ENCODE results near the gene SLC6A20. TPM values are rescaled to one million over a fixed set of nuclear protein-coding genes. Genes with fewer than 3 reads are reported as not detected.

The SLC6A20 gene
- total RNA-seq, 1 experiment from 2014 or later, result not detected

DNA sequence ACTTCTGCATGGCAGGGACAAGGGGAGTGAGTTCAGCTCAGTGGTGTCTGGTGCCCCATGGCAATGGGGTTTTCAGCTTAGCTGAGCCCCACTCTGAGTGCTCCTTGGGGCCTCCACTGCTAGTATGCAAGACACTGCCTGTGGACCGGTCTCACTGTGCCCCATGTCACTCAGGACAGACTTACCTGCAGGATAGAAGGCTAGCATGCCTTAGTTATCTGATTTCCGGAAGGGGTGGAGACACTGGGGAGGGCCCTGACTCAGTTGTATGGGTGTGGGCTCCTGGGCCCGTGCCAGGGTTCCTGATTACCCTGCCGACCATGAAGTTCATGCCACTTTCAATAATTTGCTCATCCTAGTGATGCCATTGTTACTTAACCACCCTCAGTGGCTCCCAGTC lies 4.3 kb upstream of the SLC6A20 start:
- no peak for DNase-seq (ENCODE audit: low read depth)

DNA sequence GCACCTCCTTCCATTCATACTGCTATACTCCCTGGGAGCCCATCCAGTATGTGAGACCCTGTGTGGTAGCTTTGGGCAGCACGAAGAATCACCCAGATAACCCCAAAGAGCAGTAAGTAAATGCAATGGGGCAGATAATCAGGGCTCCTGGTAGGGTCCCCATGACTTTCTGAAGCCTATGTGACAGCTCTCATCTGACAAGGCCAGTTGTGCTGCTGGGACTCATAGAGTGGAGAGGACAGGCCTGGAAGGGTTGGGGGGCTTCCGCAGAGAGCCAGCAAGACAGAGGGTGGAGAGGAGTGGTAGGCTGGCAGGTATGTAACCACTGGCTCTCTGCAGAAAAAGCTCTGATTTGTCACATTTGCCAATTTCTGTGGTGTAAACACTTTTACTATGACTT lies 3.2 kb upstream of the SLC6A20 start:
- DNase-seq (ENCODE audit: low read depth), result no peak

DNA sequence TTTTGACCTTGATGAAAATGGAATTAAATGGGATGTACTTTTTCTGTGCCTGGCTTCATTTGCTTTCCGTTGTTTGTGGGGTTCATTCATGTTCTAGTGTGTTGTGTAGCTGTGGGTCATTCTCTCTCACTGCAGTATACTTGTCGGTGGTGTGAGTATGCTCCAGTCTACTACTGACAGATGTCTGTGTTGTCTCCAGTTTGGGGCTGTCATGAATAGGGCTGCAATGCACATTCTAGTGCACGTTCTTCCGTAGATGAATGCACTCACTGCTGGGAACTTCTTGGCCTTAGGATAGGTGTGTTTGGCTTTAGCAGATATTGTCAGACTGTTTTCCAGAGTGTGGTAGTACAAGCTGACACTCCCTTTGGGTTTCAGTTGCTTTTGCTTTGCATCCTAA lies 1.7 kb upstream of the SLC6A20 start:
- DNase-seq (ENCODE audit: low read depth), result no peak

DNA sequence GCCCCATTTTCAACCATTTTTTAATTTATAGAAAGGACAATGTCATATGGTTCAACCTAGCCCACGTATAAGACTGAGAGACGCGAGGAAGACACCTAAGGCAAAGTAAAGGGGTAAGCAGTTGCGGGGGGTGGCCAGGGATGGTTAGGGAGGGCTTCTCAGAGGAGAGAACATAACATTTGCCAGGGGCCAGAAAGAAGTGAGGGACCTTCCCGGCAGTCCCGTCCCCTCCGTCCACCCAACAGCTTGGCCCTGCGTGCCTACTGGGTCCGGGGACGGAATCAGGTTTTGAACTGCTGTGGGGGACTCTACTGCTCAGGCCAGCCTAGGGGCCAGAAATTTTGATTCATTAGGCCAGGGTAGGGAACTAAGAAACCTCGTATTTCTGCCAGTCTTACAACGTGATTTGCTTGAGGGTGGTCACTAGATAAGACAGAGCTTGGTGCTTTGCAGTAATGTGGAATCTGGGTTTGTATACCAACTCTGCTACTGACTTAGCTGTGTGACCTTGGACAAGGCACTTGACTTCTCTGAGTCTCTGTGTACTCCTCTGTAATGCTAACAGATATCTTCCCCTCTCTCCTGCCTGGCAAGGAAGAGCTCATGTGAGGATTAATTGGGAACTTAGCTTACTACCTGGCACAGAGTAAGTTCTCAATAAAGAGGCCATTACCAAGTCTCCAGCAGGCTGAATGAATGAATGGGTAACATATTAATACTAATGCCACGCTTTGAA lies 734 bp upstream of the SLC6A20 start:
- no peak for DNase-seq (ENCODE audit: low read depth)

DNA sequence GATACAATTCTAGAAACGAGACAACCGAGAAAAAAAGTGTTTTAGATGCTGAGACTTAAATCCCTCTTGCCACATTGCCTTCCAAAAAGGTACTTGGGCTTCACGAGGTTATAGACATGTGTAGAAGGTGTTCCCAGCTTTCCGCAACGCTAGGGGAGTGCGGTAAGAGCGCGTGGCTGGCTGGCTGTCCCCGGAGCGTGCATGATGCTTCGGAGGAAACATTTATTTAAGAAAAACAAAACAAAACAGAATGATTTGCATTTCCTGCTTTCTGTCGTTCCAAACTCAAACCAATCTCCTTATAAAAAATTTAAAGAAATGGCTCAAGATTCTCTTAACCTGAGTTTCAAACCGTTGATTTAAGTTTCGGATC lies 841 bp downstream of the SLC6A20 start:
- DNase-seq (ENCODE audit: low read depth), result no peak

DNA sequence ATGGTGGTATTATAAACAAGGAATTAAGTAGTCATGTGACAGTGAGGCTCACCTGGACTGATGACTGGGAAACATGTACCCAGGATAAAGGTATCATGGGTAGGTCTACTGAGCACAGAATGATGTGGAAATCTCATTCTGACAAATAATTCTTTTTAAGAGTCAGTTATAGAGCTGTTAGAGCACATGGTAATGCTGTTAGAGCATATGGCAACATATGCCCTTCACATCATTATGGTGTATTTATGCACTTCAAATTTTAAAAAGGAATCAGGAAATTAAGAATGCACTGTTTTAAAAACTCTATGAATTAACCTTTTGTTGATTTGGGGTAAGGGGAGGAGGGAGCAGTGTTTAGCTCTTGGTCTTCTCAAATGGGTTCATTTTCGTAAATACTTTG lies 1.7 kb downstream of the SLC6A20 start:
- no peak for DNase-seq (ENCODE audit: low read depth)

DNA sequence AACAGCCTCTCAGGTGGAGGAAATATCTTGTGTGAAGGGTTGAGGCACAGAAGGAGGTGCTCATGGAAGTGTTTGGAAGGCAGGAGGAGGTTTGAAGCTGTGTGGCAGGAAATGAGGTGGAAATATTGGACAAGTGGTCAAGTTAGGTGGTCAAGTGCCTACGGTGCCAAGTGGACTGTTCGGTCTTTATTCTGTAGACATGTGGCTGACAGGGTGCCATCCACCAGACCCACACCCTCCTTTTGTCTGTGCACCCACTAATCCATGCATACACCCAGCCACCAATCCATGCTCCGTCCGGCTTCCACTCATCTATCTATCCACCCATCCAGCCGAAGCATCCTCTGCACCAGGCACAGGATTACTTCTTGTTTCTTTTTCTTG lies 2.2 kb downstream of the SLC6A20 start:
- DNase-seq (ENCODE audit: low read depth), result no peak

DNA sequence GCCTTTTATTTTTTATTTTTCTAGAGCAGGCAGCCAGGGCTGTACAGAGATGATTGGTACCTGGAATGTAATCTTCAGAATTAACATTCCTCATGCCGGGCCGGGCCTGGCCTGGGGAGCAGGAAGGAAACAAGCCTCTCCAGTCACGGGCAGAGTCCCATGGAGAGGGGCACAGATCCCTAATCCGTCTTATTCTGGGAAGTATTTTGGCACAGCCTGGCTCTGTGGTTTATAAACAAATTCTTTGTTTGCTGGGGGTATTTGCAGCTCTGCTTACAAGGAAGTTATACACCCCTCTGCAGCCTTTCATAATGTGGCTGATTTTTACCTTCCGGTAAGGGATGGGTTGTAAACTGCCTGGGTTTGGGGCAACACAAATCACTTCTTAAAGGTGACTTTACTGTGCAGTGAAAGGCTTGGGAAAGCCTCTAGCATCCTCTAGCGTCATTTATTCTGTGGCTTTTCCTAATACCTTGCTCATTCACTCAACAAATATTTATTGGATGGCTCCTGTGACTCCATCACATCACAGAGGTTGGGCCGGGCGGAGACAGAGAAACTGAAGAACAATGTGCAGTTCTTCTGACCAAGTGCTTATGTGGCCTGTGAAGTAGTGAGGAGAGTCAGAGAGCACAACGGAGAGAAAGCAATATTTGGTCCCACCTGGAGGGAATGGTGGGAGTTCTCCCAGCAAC lies 2.7 kb downstream of the SLC6A20 start:
- no peak for DNase-seq (ENCODE audit: low read depth)

DNA sequence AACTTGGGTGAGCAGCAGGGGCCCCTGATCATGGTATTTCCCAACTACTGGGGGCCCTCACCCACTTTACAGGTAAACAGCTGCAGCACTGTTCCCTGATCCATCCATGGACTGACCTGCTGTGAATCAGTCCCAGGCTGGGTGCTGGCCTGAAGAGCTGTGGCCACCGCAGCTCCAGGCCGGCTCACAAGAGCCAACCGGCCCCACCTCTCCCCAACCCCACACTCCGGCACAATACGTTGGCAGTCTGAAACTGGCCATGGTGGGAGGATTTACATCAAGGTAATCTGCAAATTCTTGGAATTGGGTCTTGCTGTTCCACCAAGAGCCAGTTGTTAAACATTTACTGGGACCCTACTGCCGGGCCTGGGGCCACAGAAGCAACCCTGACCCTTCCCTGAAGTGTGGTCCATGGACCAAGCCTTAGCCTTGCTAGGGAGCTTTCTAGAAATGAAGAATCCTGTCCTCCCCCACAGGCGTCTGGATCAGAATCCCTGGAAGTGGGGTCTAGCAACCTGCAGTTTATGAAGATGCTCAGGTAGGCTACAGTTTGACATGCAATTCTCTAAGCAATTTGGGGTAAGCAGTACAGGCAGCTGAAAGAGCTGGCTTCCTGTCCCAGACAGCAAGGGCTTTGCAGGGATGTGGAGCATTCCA lies 3.7 kb downstream of the SLC6A20 start:
- no peak for DNase-seq (ENCODE audit: low read depth)

DNA sequence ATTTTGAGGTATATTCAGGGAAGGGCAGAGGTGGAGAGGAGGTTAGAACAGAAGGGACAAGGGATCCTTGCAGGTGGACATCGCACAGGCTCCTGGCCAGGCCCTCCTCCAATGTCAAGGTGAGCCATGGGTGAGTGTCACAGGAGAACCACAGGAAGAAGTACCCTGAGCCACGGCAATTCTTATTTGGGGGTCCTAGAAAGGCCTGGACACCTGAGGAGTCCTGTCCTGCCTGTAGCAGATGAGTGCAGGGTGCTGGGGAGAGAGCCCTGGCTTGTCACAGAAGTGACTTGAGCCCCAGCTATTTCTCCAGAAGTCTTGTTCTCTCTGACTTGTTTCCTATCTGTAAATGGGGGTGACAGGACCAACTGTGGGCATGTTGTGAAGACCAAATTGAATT lies 4.3 kb downstream of the SLC6A20 start:
- DNase-seq (ENCODE audit: low read depth), result no peak

DNA sequence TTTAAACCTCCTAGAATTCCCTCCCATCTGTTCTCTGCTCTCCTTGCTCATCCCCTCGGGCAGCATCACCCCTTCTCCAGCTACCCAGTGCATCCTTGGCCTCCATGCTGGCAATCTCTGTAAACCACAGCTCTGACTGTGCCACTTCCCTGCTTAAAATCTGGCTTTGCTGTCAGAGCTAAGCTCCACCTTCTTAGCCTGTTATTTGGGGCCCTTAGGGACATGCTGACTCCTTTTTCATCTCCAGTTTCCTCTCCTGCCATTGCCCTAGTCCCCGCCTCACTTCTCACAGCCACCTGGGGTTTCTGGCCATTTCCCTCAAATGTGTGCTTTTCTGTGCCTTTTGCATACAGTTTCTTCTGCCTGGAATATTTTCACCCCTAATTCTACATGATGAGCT lies 5.7 kb downstream of the SLC6A20 start:
- DNase-seq (ENCODE audit: low read depth), result no peak

DNA sequence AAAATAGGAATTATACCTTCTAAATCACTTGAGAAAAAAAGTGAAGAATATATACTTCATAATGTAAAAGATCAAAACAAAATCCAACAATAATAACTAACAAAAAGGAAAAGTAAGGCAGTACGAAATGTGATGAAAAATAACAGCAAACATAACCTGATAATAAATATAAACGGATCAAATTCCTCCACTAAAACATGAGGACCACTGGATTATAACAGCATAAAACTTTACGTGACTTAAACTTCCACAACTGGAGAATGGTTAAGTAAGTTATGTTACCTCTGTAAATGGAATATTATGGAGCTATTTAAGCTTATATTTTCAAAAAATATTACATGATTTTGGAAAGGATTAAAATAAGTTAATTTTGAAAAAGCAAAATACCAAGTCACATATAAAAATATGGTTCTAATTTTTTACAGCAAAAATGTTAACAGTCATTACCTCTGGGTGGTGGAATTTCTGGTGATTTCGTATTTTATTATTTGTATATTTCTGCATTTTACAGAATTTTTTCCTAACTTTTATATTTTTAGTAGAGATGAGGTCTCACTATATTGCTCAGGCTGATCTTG lies 7.0 kb downstream of the SLC6A20 start:
- no peak for DNase-seq (ENCODE audit: low read depth)

DNA sequence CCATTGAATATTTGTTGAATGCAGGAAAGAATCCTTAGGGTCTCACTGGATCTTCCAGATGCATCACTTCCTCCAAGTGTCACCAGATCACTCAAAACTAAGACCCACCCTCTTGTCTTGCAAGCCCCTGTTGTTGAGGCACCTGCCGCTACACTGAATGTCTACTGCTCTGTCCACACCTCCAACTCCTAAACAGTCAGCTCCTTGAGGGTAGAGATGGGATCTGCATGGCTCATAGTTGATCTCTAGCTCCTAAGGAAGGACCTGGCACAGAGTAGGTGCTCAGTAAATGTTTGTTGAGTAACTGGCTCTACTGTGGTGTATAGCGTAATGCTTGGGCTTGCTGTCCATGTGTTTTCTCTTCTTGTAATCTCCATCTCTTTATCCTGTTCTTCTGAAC lies 8.8 kb downstream of the SLC6A20 start:
- DNase-seq (ENCODE audit: low read depth), result no peak

DNA sequence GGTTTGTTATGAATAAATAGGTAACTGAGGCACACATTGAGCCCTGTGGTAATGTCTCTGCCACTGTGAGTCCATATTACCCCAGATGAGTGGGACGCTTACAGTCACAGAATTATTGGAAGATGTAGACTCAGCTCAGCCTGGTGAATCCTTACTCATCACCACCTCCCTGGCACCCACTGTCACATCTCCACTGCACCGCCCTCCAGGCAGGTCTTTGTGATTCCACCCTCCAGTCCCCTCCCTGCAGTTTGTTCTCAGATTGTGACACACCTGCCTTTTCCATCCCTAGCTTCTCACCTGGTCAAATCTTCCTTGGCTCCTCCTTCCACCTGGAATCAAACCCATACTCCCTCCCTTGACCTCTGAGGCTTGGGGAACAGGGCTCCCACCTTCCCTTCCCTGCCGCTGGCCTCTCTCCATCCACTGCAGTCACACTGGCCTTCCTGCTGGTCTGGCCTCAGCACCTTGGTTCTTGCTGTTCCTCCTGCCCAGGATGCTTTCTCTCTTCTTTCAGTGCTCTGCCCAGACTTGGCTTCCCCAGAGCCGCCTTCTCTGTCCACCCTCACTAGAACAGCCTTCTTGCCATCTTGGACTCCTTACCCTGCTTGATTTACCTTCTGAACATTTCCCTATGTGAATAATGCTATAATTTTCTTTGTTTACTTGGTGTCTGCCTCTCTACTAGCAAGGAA lies 9.4 kb downstream of the SLC6A20 start:
- no peak for DNase-seq (ENCODE audit: low read depth)

DNA sequence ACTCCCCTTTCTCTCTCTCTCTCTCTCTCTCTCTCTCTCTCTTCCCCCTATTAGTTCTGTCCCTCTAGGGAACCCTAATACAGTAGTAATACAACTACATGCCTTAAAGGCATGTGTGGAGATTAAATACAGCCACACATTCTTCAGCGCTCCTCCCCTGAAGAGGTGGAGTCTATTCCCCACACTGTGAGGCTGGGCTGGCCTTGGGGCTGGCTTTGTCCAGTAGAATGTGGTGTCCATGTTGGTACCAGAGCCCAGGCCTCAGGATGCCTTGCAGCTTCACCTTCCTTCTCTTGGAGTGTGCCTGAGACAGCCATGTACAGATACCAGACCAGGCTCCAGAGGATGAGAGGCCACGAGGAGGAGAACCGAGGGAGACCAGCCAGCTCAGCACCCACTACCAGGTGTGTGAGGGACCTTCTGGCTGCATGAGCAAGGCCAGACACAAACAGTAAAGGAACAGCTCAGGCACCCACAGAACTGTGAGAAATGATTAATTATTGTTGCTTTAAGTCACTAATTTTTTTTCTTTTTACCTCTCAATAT lies 10.7 kb downstream of the SLC6A20 start:
- no peak for DNase-seq (ENCODE audit: low read depth)

DNA sequence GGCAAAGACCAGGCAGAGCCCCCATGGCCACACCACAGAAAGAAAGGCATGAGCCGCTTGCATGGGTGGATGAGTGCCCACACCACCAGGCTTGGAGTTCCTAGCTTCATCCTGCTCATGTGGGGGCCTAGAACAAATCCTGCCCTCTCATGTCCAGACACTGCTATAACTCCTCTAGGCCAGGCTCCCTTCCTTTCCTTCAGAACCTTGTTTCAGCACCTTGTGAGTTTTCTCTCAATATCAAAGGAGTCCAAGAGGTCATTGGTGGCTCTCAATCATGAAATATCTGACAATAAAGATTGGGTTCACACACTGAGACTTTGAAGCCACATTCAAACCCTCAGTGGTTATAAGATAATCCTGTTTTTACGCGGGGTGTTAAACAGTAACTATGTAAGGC lies 12.7 kb downstream of the SLC6A20 start:
- DNase-seq (ENCODE audit: low read depth), result no peak

DNA sequence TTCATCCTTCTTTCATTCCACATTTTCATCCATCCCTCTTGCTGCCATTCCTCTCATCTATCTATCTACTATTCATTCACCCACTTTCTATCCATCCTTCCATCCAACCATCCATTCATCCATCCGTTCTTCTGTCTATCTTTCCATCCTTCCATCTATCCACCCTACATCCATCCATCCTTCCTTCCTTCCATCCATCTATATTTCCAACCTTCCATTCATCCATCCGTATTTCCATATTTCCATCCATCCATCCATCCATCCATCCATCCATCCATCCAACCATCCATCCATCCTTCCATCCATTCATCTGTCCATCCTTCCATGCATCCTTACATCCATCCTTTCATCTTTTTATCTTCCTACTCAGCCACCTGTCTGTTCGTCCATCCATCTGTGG lies 14.0 kb downstream of the SLC6A20 start:
- no peak for DNase-seq (ENCODE audit: low read depth)

DNA sequence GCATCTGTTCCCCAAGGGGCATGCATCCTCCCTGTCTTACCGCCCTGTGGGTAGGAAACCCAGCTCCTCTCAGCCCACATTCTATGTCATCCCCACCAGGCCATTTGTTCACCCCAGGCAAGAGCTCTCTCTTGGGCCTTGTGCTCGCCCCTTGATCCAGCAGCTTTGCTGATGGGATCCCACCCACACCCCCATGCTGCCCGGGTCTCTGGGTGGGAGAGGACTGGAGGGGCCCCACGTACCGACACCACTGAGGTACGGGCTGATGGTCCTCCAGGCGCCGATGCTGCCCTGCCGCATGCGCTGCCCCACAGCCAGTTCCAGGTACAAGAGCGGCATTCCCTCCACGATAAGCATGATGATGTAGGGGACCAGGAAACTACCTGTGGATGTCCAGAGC lies 14.5 kb downstream of the SLC6A20 start:
- DNase-seq (ENCODE audit: low read depth), result no peak

DNA sequence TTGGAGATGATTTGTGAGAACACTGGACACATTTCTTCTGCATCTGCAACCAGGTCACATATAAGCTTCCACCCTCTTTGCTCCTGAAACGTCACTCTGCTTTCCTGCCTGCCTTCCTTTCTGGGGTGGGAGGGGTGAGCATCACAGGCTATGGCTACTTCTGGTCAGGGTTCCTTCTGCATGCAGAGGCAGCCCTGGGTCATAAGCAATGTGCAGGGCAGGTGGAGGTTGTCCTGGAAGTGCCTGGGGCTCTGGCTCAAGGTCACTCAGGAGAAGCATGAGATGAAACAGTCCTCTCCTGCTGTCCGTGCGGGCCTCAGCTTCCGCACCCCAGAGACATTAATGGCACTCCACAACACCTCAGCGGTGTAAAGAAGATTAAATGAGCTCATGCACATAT lies 15.1 kb downstream of the SLC6A20 start:
- DNase-seq (ENCODE audit: low read depth), result no peak

DNA sequence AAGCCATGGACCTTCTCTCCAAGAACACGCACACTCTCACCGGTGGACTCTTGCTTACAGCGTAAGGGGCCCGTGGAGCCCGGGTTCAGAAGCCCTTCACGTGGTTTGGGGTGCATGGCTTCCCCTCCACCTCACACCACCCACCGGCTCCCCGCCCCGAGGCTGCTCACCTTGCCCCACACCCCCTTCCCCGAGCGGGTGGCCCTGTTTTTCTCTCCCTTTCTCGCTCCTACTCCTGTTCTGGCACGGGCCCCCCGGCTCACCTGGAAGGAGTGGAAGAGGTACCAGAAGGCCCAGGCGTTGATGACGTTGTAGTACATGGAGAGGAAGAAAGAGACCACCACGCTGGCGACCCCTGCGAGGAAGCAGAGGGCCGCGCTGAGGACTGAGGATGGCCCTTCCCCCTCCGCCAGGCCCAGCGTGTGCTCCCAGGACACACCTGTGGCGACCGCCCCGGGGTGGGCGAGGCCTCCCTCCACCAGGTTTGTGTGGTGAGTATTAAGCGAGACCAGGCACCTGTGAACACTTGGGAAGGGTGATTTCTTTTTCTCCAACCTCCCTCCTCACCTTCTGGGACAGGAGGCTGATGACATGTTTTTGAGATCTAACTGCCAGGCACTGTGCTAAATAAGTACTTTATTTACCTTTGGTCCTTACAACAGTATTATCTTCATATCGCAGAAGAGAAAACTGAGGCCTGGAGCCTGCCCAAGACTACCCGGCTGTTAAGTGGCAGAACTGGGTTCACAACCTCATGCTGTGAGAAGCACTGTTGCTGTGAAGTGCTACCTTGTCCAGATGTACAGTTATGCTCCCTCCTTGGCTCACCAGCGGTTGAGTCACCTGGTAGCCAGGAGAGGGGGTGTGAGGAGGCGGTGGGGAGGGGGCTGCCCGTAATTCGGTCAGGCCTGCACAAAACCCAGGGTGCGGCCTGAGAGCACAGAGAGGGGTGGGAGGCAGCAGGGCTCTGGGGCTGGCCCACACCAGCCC lies 16.3 kb downstream of the SLC6A20 start:
- DNase-seq (ENCODE audit: low read depth), result no peak

DNA sequence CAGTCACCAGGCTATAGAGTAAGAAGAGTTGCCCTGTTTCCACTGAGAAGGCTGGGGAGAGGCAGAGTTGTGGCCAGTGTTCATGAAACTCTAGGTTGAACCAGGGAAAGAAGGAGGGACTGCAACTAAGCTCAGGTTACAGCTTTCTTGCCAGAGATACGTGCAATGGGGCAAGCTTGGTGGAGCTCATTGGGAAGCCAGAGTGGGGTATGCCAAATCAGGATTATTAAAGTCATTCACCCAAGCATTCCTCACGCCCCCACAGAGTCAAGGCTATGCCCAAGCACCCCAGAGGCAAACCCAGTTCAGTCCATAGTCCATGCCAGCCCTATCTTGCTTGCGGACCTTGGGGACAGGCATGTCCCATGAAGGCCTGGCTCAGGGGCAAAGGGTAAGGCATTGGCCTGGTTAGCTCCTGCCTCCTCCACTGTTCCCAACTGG lies 17.6 kb downstream of the SLC6A20 start:
- no peak for DNase-seq (ENCODE audit: low read depth)
